GM21786 (cell line): ENCODE results near the gene SLC7A4.
"Not testable (repeated sequence)": the region's sequence is repeated elsewhere in the genome, so short reads cannot be mapped to it uniquely, and the experiment has no call there.

ENCODE experiments used
- ATAC-seq: cut with Tn5 transposase; IDR thresholded peaks from one replicate; pipeline ENCODE4 v1.9.1; 2021; ENCODE audit not compliant: unreplicated experiment

Gene SLC7A4

DNA sequence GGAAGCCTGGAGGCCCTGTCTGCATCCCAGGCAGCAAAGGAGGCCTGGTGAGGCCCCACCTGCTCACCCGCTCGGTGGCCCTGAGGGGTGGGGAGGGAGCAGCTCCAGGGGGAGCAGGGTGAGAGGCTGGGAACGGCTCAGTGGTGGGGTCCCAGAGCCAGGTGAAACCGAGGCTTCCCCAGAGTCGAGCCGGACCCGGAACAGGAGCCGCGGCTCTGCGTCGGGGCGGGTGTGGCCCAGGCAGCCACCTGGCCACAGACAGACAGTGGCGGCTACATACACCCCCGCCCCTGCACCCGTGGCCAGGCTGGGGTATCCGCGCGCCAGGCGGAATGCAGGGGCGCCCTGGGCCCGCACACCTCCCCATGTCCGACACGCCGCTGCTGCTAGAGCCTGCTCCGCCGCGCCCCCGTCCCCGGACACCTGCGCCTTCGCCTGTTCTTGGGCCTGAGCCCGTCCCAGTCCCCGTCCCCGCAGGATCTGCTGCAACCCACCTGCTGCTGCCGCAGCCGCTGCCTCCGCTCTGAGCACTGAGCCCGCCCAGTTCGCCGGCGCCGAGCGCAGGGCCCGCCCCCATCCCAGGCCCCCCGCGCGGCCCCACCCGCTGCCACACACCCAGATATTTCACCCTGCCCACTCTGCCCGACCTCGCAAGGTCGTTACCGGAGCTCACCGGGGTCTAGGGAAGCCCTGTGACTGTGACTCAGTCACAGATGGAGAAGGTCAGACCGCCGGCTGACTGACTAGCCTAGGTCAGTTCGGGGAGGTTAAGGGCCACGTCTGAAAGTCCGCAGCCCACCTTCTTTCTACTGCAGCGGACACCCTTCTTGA lies at the start of gene SLC7A4:
Gene SLC7A4 (minus strand): TSS at position 525 of the 831 bp plus-strand sequence. CDS start 749 bp downstream, outside the sequence.
- no peak for ATAC-seq

DNA sequence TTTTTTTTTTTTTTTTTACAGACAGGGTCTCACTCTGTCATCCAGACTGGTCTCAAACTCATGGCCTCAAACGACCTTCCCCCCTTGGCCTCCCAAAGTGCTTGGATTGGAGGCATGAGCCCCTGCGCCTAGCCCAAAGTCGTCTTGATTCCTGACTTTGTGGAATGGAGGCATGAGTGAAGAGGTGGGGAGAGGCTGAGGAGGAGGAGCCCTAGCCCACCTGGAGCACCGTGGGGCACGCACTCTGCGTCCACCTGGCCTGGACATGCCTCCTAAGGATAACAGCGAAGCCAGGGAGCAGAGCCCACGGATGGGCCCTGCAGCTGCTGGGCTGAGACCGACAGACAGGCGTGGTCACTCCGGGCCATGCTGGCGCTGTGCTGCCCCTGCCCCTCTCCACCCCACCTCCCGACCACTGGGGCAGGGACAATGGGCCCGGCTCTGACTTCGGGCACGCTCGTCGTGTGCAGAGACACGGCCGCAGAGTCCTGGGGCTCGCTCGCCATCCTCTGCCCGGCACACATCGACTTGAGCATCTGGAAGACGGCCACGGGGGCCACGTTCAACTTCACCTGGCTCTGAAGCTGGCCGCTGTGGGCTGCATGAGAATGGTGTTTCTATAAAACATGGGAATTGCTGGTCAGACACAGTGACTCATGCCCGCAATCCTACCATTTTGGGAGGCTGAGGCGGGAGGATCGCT lies 48.2 kb upstream of the SLC7A4 start:
- no peak for ATAC-seq

- ATAC-seq: no peak
Measured at GRCh38 chr22:21079493-21079892, 47.1 kb upstream of the SLC7A4 start.

DNA sequence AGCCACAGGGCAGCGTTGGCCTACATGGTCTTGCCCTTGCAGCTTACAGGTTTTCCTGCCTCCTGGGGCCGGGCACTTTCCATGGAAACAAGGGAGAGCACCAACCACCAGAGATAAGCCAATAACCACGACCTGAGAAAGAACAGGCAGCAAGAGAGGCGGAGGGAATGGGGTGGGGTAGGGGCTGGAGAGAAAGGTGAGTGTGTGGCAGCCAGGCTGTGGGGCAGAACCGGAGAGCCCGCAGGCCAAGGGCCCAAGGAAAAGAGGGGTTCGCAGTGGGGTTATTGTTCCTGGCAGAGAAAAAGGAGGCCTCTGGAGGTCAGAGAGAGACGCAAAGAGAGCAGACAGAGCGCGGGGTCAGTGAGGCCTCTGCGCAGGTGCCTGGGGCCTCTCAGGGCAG lies 46.6 kb upstream of the SLC7A4 start:
- ATAC-seq: no peak

DNA sequence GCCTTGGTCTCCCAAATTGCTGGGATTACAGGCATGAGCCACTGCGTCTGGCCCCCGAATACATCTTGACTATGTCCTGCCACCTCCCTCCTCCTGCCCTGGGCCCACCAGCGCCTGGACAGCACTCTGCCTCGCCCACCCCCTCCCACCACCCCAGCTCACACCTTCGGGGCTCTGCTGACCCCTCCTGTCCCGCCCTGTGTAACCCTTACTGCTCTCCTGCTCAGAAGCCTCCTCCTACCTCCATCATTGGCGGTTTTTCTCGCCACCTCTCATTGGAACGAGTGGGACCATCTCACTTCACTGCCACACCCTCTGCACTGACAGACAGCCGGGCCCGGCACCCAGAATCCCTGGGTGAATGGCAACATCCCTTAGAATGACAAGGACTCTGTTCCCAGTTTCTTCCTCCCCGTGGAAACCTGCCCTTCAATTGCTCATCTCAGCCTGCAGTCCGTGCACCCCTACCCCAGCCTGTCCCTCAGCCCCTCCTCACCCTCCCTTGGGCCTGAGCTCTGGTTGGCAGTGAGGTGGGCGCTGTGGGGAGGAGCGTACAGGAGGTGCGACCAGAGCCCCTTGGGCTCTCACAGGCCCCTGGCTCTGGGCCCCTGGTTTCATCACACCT lies 45.6 kb upstream of the SLC7A4 start:
- ATAC-seq: no peak

- no peak for ATAC-seq
Measured at GRCh38 chr22:21076912-21077625, 44.7 kb upstream of the SLC7A4 start.

GRCh38 chr22:21075516-21076138 lies 43.3 kb upstream of the SLC7A4 start:
- no peak for ATAC-seq

- ATAC-seq: no peak
Measured at GRCh38 chr22:21074102-21074715, 41.8 kb upstream of the SLC7A4 start.

DNA sequence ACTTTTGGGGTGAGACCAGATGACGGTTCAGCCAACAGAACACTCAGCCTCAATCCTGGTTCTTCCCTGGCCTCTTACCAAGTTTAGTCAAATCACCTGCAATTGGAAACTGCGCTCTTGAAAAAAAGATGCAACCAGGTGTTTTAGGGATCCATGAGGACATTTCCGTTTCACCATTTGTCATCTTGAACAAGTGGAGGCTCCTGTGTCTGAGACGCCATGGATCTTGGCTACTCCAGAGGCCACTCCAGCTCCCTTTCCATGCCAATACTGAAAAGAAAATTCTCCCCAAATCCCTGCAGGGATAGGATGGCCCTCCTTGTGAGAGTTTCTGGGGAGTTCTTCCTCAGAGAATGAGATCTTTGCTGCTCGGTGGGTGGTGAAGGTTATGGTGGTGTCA lies 41.1 kb upstream of the SLC7A4 start:
- no peak for ATAC-seq

DNA sequence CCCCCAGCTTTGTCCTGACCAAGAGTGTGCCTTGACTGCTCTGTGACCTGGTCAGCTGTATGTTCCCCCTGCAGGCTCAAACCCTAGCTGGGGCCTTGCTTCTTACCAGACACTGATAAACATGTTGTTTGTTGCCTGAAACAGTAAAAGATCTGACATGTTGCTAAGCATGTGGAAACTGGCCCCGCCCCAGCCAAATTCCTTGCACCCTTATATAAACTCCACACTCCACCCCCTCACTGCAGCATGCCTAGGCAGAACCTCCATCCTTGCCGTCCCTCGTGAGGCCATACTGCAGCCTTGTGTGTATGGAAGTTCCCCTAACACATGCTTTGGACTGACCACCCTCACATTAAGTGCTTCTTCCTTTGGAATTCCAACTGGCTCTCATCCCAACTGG lies 40.7 kb upstream of the SLC7A4 start:
- ATAC-seq: no peak

DNA sequence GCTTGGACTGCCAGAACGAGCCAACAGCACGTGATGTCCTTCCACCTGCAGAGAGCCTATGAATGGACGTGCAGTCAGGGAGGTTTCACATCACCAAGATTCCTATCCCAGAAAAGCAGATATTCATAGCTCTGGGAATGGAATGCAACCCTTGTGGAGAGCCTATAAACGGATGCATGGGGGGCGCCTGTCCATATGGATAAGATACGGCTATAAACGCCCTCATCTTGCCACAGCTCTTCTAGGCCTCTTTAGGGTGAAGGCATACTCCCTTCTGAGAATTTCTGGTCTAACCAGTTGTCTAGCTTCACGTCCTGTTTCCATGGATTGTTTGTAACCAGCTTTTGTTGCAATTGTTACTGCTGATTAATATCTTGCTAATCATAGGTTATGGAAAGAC lies 39.4 kb upstream of the SLC7A4 start:
- not testable (repeated sequence) for ATAC-seq

DNA sequence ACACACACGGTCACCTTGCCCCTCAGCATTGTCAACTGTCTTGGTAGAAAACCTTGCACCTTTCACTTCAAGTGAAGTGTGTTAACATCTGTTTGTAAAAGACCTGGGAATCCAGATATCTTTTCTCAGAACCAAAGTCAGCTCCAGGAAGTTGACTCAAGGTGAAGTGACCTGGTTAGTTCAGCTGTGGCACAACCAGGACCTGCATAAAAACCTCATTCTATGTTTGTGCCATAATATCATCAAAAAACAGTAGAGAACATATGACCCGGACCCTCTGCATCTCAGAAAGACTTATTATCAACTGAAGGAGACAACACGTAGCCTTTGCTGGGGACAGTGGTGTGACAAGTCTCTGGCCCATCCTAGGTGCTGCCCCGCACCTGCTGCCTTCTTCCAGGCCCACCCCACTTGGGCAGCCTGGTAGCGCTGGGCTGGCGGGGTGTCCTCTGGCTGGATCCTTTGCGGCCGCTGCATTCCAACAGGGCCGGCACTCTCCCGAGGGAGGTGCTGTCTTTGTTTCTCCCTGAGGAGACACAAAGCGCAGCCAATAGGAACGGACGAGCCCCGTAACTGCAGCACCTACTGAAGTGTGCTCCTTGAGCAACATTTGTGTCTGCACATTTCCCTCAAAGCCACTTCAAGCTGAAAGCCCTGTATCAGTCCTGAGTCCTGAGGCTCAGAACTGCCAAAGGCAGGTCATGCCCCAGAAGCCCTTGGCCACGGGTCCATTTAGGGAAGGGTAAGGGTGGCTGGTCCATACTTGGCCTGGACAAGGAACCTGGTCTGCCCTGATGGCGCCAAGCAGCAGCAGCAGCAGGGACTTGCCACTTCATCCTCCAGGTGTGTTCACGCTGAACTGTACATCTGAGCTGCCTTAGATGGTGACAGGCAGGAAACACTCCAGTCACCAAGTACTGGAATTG lies 38.6 kb upstream of the SLC7A4 start:
- ATAC-seq: no peak

- ATAC-seq: no peak
Measured at GRCh38 chr22:21069375-21069774, 37.0 kb upstream of the SLC7A4 start.

- ATAC-seq: no peak
Measured at GRCh38 chr22:21068681-21069276, 36.4 kb upstream of the SLC7A4 start.

DNA sequence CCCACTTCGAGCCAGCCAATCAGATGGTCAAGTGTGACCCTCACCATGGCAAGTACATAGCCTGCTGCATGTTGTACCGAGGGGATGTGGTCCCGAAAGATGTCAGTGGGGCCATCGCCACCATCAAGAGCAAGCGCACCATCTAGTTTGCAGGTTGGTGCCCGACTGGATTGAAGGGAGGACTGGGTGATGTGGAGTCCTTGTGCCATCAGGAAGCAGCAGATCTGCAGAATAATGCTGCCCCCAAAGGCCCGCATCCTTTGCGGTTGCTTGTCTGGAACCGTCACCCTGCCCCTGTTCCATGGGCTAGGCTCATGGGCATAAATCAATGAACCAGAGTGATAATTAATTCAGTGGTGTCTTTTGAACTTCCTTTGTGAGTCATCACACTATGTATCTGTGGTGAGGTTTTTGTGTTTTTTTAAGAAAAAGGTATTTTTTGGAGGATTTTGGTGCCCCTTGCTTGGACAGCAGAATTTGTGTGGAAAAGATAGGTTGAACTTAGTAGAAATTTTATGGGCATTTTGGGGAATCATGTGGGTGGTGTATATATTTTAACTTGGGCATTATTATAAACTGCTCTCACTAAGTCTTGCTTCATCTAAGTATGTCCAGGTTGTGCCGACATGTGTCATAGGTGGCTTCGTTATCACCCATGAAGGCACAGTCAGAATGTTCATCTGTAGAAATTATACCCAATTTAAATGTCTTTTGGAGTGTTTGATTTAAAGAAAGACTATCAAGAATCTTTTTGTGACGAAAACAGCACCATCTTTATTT lies 35.7 kb upstream of the SLC7A4 start:
- ATAC-seq: no peak

DNA sequence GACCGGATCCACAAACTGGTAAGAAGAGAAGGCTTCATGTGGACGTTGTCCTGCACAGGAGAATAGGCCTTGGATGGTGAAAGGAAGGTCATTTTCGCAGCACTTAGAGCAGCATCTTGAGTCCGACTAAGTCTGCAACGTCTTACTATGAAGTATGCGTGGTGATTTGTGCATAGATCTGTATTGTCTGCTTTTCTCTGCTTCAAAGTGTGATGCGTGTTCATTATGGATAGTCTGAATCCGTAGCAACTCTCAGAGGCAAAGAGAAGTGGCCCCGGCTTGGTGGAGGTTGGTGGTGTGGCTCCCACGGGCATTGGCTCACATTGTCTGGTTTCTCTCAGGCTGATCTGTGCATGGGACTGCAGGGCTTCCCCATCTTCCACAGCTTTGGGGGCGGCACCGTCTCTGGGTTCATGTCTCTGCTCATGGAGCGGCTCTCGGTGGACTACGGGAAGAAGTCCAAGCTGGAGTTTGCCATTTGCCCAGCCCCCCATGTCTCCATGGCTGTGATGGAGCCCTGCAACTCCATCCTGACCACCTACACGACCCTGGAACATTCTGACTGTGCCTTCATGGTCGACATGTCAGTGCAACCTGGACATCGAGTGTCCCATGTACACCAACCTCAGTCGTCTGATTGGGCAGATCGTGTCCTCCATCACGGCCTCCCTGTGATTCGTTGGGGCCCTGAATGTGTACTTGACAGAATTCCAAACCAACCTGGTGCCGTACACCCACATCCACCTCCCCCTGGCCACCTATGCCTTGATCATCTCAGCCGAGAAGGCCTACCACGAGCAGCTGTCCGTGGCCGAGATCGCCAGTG lies 34.9 kb upstream of the SLC7A4 start:
- no peak for ATAC-seq
